HCT116 (cell line): ENCODE results near the gene MCF2L. TPM values are rescaled to one million over a fixed set of nuclear protein-coding genes. Genes with fewer than 3 reads are reported as not detected.

Experiments used
- ATAC-seq: fragments of 200-7000 bp; cut with Tn5 transposase; 2 replicates; pipeline ENCODE4 v1.9.1; 2020; ENCODE audit warnings: mild to moderate bottlenecking, moderate library complexity
- BruUV-seq: library from RNA; stranded (reverse); fragments of 400-500 nt; replicated peaks from 2 replicates; lab custom pipeline; 2021; lab: Mats Ljungman, UMichigan
- CTCF ChIA-PET: fragments of 300-600 bp; sonication (Branson Sonifier 250); formaldehyde crosslinking; loops from one replicate; lab custom pipeline; 2021; ENCODE audit warnings: antibody characterized with exemption; lab: Charles Lee
- POLR2A ChIA-PET: fragments of 300-600, 350-600 bp; sonication (Branson Sonifier 250); formaldehyde crosslinking; loops from one replicate; lab custom pipeline; 2021; ENCODE audit warnings: antibody characterized with exemption; lab: Charles Lee
- RAD21 ChIA-PET, 2 experiments: fragments of 300-600 bp; sonication (Branson Sonifier 250); formaldehyde crosslinking; loops; one replicate each; lab custom pipeline; 2023; ENCODE audit warnings: low total read pairs in 2 of 2; ENCODE audit not compliant: uncharacterized antibody in 2 of 2, unreplicated experiment in 2 of 2, low non-redundant PET in 1 of 2; lab: Charles Lee
- DNase-seq: peaks from one replicate; pipeline ENCODE4 v3.0.0-alpha.2; 2010; ENCODE audit warnings: low read depth, low spot score
- H2AFZ ChIP-seq: fragments of 200-600 bp; shearing (Covaris generic), sonication (generic); 2 replicates; pipeline ENCODE4 v1.6.1; 2017; ENCODE audit warnings: low read depth, mixed run types, mixed read lengths, antibody characterized with exemption, low read length; ENCODE audit not compliant: poor library complexity, severe bottlenecking
- H3K27ac ChIP-seq: 2 replicates; pipeline ENCODE4 v1.5.1; 2012; ENCODE audit warnings: low read depth, low read length
- H3K27me3 ChIP-seq: fragments of 200-600 bp; sonication (generic); 2 replicates; pipeline ENCODE4 v1.6.1; 2016; ENCODE audit warnings: mixed run types, low read length, mixed read lengths; ENCODE audit not compliant: insufficient read depth
- H3K36me3 ChIP-seq, 2 experiments: fragments of 200-500 bp in 1 of 2; fragments of 200-600 bp in 1 of 2; sonication (Bioruptor generic) in 1 of 2; sonication (generic) in 1 of 2; 2 replicates each; pipeline versions ENCODE4 v1.5.1 to v1.6.1; 2014 to 2016; ENCODE audit warnings: low read length in 2 of 2, inconsistent platforms in 1 of 2, mixed read lengths in 1 of 2, mixed run types in 1 of 2; ENCODE audit not compliant: insufficient read depth in 2 of 2, control insufficient read depth in 1 of 2
- H3K4me1 ChIP-seq, 2 experiments: fragments of 200-600 bp in 1 of 2; sonication (generic) in 1 of 2; 2 replicates each; pipeline versions ENCODE4 v1.5.1 to v1.6.1; 2012 to 2017; ENCODE audit warnings: low read length in 2 of 2, inconsistent platforms in 1 of 2, mild to moderate bottlenecking in 1 of 2, mixed read lengths in 1 of 2, mixed run types in 1 of 2, moderate library complexity in 1 of 2; ENCODE audit not compliant: insufficient read depth in 2 of 2, control insufficient read depth in 1 of 2
- H3K4me2 ChIP-seq: fragments of 200-600 bp; sonication (generic); 2 replicates; pipeline ENCODE4 v1.6.1; 2017; ENCODE audit warnings: mixed run types, low read length, mixed read lengths
- H3K4me3 ChIP-seq, 2 experiments: fragments of 200-600 bp in 1 of 2; sonication (generic) in 1 of 2; replicated peaks in 1 of 2; 2 replicates each; pipeline ENCODE4 v1.5.1; 2011 to 2016; ENCODE audit warnings: low read length in 2 of 2, control low read depth in 1 of 2, low read depth in 1 of 2, mild to moderate bottlenecking in 1 of 2, mixed read lengths in 1 of 2, mixed run types in 1 of 2
- H3K79me2 ChIP-seq: fragments of 200-600 bp; sonication (generic); 2 replicates; pipeline ENCODE4 v1.6.1; 2017; ENCODE audit warnings: mild to moderate bottlenecking, mixed run types, low read length, moderate library complexity, mixed read lengths; ENCODE audit not compliant: insufficient read depth
- H3K9ac ChIP-seq: fragments of 200-600 bp; sonication (generic); 2 replicates; pipeline ENCODE4 v1.6.1; 2016; ENCODE audit warnings: low read length, mixed read lengths
- H3K9me2 ChIP-seq: fragments of 200-600 bp; sonication (generic), shearing (Covaris generic); 2 replicates; pipeline ENCODE4 v1.6.1; 2017; ENCODE audit warnings: mixed run types, mild to moderate bottlenecking, moderate library complexity; ENCODE audit not compliant: insufficient read depth
- H3K9me3 ChIP-seq, 2 experiments: fragments of 200-500 bp in 1 of 2; fragments of 200-600 bp in 1 of 2; sonication (Bioruptor generic) in 1 of 2; sonication (generic) in 1 of 2; 2 replicates each; pipeline ENCODE4 v1.6.1; 2014 to 2017; ENCODE audit warnings: low read length in 2 of 2, mixed read lengths in 2 of 2, inconsistent platforms in 1 of 2, low read depth in 1 of 2, mild to moderate bottlenecking in 1 of 2, mixed run types in 1 of 2, moderate library complexity in 1 of 2; ENCODE audit not compliant: control insufficient read depth in 1 of 2, insufficient read depth in 1 of 2
- H4K20me1 ChIP-seq: fragments of 200-600 bp; sonication (generic), shearing (Covaris generic); 2 replicates; pipeline ENCODE4 v1.6.1; 2017; ENCODE audit warnings: mixed run types, mild to moderate bottlenecking, moderate library complexity; ENCODE audit not compliant: insufficient read depth
- CBX3 ChIP-seq: IDR thresholded peaks from 2 replicates; pipeline ENCODE4 v1.6.1; 2012; ENCODE audit warnings: low read depth
- CEBPB ChIP-seq: IDR thresholded peaks from 2 replicates; pipeline ENCODE4 v1.6.1; 2012; ENCODE audit warnings: low read depth
- CTCF ChIP-seq, 3 experiments: fragments of 200-600 bp in 1 of 3; sonication (generic) in 1 of 3; IDR thresholded peaks in 2 of 3; conservative IDR thresholded peaks in 1 of 3; 2 replicates each; pipeline ENCODE4 v1.5.1; 2012 to 2017; ENCODE audit warnings: low read depth in 2 of 3, low read length in 2 of 3, antibody characterized with exemption in 1 of 3, borderline replicate concordance in 1 of 3, control low read depth in 1 of 3, mild to moderate bottlenecking in 1 of 3, mixed read lengths in 1 of 3, mixed run types in 1 of 3, moderate library complexity in 1 of 3; ENCODE audit not compliant: insufficient read depth in 1 of 3
- ELF1 ChIP-seq: IDR thresholded peaks from 2 replicates; pipeline ENCODE4 v1.6.1; 2012; ENCODE audit warnings: low read depth, borderline replicate concordance
- EZH2phosphoT487 ChIP-seq: fragments of 200-600 bp; IDR thresholded peaks from 2 replicates; pipeline ENCODE4 v1.6.1; 2018; ENCODE audit warnings: antibody characterized with exemption, borderline replicate concordance
- POLR2A ChIP-seq: IDR thresholded peaks from 2 replicates; pipeline ENCODE4 v1.7.0; 2011; ENCODE audit warnings: borderline replicate concordance; ENCODE audit not compliant: insufficient read depth, insufficient read length; ENCODE audit errors: extremely low read depth
- REST ChIP-seq: IDR thresholded peaks from 2 replicates; pipeline ENCODE4 v1.6.1; 2012; ENCODE audit warnings: low read depth
- SP1 ChIP-seq: IDR thresholded peaks from 2 replicates; pipeline ENCODE4 v1.6.1; 2012; ENCODE audit warnings: low read depth
- SRF ChIP-seq: IDR thresholded peaks from 2 replicates; pipeline ENCODE4 v1.6.1; 2012; ENCODE audit warnings: low read depth
- ZBTB33 ChIP-seq: IDR thresholded peaks from 2 replicates; pipeline ENCODE4 v1.6.1; 2011; ENCODE audit warnings: mild to moderate bottlenecking, low read length, moderate library complexity; ENCODE audit not compliant: insufficient replicate concordance; ENCODE audit errors: extremely low read depth
- ZNF274 ChIP-seq: fragments of 200-500 bp; sonication (Bioruptor generic); IDR thresholded peaks from 2 replicates; pipeline ENCODE4 v1.6.1; 2014; ENCODE audit warnings: mild to moderate bottlenecking, low read depth, low read length, inconsistent platforms
- intact Hi-C: fragments of 100-400 bp; cut with micrococcal nuclease; formaldehyde crosslinking; loops from 2 replicates; pipeline ENCODE4 v1.10.0; 2022
- total RNA-seq: library from RNA; stranded (reverse); gene quantifications from one replicate; pipeline ENCODE4 v1.2.1, GENCODE V29; 2021; ENCODE audit not compliant: unreplicated experiment

Gene MCF2L
- total RNA-seq, 1 experiment from 2014 or later, result 19.3 TPM

- intact Hi-C loops, result no loop called here
Measured at GRCh38 chr13:112941349-112941748, 27.7 kb upstream of the MCF2L start.

More at GRCh38 chr13:112941349-112941748, 27.7 kb upstream of the MCF2L start:
- Histone ChIP-seq H3K27ac (no peak overlapping the region), H3K79me2 (no peaks in the 10 kb centered on the region), H3K36me3 (no peaks in the 10 kb centered on the region), H2AFZ (no peak overlapping the region), H3K4me3 (no peak overlapping the region), H3K4me2 (no peak overlapping the region), H3K4me1 (peaks cover 4 to 16% of the 10 kb centered on the region in 2 experiments; a peak in 3 of 4 replicates), H3K27me3 (no peaks in the 10 kb centered on the region), H3K9ac (no peak overlapping the region), H4K20me1 (no peaks in the 10 kb centered on the region), H3K9me2 (no peaks in the 10 kb centered on the region), H3K9me3 (0 out of 4 replicates have a peak, but pooled peaks cover 0 to 4% of the 10 kb centered on the region in 2 experiments)
- TF ChIP-seq EZH2phosphoT487 (no peak), ZNF274 (no peak), SRF (no peak), ZBTB33 (no peak), CBX3 (no peak), CTCF (IDR thresholded peaks at IDR 0.05 in 2 of 3, conservative IDR thresholded peaks at IDR 0.05 in 1 of 3; ENCODE audit: borderline replicate concordance in 1 of 3, insufficient read depth in 1 of 3, low read depth in 2 of 3, low read length in 2 of 3) (no peak), POLR2A (no peak), ELF1 (no peak), REST (no peak), SP1 (no peak), CEBPB (no peak)
- RAD21 ChIA-PET, result no interaction called here
- no TSS peak for BruUV-seq
- POLR2A ChIA-PET, result no interaction called here
- ATAC-seq (no peak), DNase-seq (no peak)
- CTCF ChIA-PET, result interaction anchor here (1.7 kb wide), 1 partner anchor 10 kb away, joined by 4 read pairs; no protein-coding TSS in a partner anchor
